Astrocyte (in vitro differentiated cells and primary cell): ENCODE measurements around the gene CLN3. TPM values are rescaled to one million over a fixed set of nuclear protein-coding genes. Genes with fewer than 3 reads are reported as not detected.
A peak's percentile ranks its signal among the peaks of the same experiment; 100 is the strongest.
"Not testable (repeated sequence)": the region's sequence is repeated elsewhere in the genome, so short reads cannot be mapped to it uniquely, and the experiment has no call there.

ENCODE experiments used
- DNase-seq: peaks from one replicate; pipeline ENCODE4 v3.0.0-alpha.2; 2010; ENCODE audit warnings: low read depth
- FAIRE-seq: peaks from 2 replicates; lab custom pipeline; 2011; peaks lifted over from hg19 to GRCh38; lab: Jason Lieb, UNC
- H2AFZ ChIP-seq: 2 replicates; pipeline ENCODE4 v1.6.0; 2012; ENCODE audit warnings: low read depth, low read length, inconsistent platforms
- H3K27ac ChIP-seq: 2 replicates; pipeline ENCODE4 v1.5.1; 2011; ENCODE audit warnings: low read depth, low read length, inconsistent platforms
- H3K27me3 ChIP-seq: 2 replicates; pipeline ENCODE4 v1.6.0; 2011; ENCODE audit warnings: low read length, inconsistent platforms; ENCODE audit not compliant: insufficient read depth
- H3K36me3 ChIP-seq: 2 replicates; pipeline ENCODE4 v1.5.1; 2011; ENCODE audit warnings: low read length, inconsistent platforms; ENCODE audit not compliant: insufficient read depth
- H3K4me1 ChIP-seq: 2 replicates; pipeline ENCODE4 v1.5.1; 2011; ENCODE audit warnings: low read length, inconsistent platforms; ENCODE audit not compliant: insufficient read depth
- H3K4me2 ChIP-seq: 2 replicates; pipeline ENCODE4 v1.6.0; 2012; ENCODE audit warnings: low read length, inconsistent platforms
- H3K4me3 ChIP-seq: 2 replicates; pipeline ENCODE4 v1.5.1; 2011; ENCODE audit warnings: low read depth, mild to moderate bottlenecking, low read length, inconsistent platforms; ENCODE audit not compliant: insufficient read depth
- H3K79me2 ChIP-seq: 2 replicates; pipeline ENCODE4 v1.6.0; 2012; ENCODE audit warnings: mild to moderate bottlenecking, low read length, inconsistent platforms; ENCODE audit not compliant: insufficient read depth
- H3K9ac ChIP-seq: 2 replicates; pipeline ENCODE4 v1.6.0; 2012; ENCODE audit warnings: mild to moderate bottlenecking, low read length, inconsistent platforms
- H3K9me3 ChIP-seq: 2 replicates; pipeline ENCODE4 v1.5.1; 2012; ENCODE audit warnings: low read depth, mild to moderate bottlenecking, low read length, inconsistent platforms; ENCODE audit not compliant: insufficient read depth
- H4K20me1 ChIP-seq: 2 replicates; pipeline ENCODE4 v1.6.0; 2012; ENCODE audit warnings: low read length, inconsistent platforms; ENCODE audit not compliant: insufficient read depth
- H3K27ac Mint-ChIP-seq: one replicate; pipeline ENCODE4 v1.8.0; 2021; ENCODE audit warnings: mild to moderate bottlenecking, mixed read lengths; ENCODE audit not compliant: unreplicated experiment
- H3K27me3 Mint-ChIP-seq: one replicate; pipeline ENCODE4 v1.8.0; 2021; ENCODE audit warnings: low read depth, mixed read lengths; ENCODE audit not compliant: unreplicated experiment
- H3K36me3 Mint-ChIP-seq: one replicate; pipeline ENCODE4 v1.8.0; 2021; ENCODE audit warnings: low read depth, mixed read lengths; ENCODE audit not compliant: unreplicated experiment
- H3K4me1 Mint-ChIP-seq: one replicate; pipeline ENCODE4 v1.8.0; 2021; ENCODE audit warnings: low read depth, mixed read lengths; ENCODE audit not compliant: unreplicated experiment
- H3K4me3 Mint-ChIP-seq: one replicate; pipeline ENCODE4 v1.8.0; 2021; ENCODE audit warnings: mild to moderate bottlenecking, moderate library complexity, mixed read lengths; ENCODE audit not compliant: unreplicated experiment
- H3K9me3 Mint-ChIP-seq: one replicate; pipeline ENCODE4 v1.8.0; 2021; ENCODE audit warnings: mild to moderate bottlenecking, mixed read lengths; ENCODE audit not compliant: unreplicated experiment
- CTCF ChIP-seq: IDR thresholded peaks from 2 replicates; pipeline ENCODE4 v1.5.1; 2011; ENCODE audit warnings: low read depth, mild to moderate bottlenecking, inconsistent platforms, low read length, moderate library complexity; ENCODE audit not compliant: insufficient read depth
- EZH2 ChIP-seq: IDR thresholded peaks from 2 replicates; pipeline ENCODE4 v1.6.1; 2012; ENCODE audit warnings: mild to moderate bottlenecking, low read length, inconsistent platforms; ENCODE audit not compliant: insufficient read depth
- total RNA-seq: library from RNA; stranded (reverse); gene quantifications from 2 replicates; pipeline ENCODE4 v1.2.1, GENCODE V29; 2021

CLN3 gene
- total RNA-seq, 1 donor from 2014 or later = 26.0 TPM

- no peak for TF ChIP-seq EZH2
- no peak overlapping the region for H3K27ac Mint-ChIP-seq
- no peaks in the 10 kb centered on the region for H3K9me3 Mint-ChIP-seq
- no peak overlapping the region for H2AFZ ChIP-seq
- H3K27me3 ChIP-seq = peaks cover 7% of the 10 kb centered on the region
- no peak for FAIRE-seq
- no peaks in the 10 kb centered on the region for H3K79me2 ChIP-seq
- peaks cover 4% of the 10 kb centered on the region for H3K36me3 Mint-ChIP-seq
- H3K9me3 ChIP-seq = no peaks in the 10 kb centered on the region
- H3K27me3 Mint-ChIP-seq = peaks cover 36% of the 10 kb centered on the region
- peaks cover 8% of the 10 kb centered on the region for H3K4me1 Mint-ChIP-seq
- no peaks in the 10 kb centered on the region for H4K20me1 ChIP-seq
- DNase-seq = no peak
- no peaks in the 10 kb centered on the region for H3K36me3 ChIP-seq
- no peak overlapping the region for H3K4me2 ChIP-seq
- H3K4me3 ChIP-seq = no peak overlapping the region
- H3K4me3 Mint-ChIP-seq = no peak overlapping the region
- no peak overlapping the region for H3K9ac ChIP-seq
- no peaks in the 10 kb centered on the region for H3K4me1 ChIP-seq
- H3K27ac ChIP-seq = no peak overlapping the region
These were observed 11.8 kb upstream of the CLN3 start for GRCh38 chr16:28503470-28504259.

GRCh38 chr16:28502290-28502689 is 10.4 kb upstream of the CLN3 start:
- no peaks in the 10 kb centered on the region for H3K9me3 Mint-ChIP-seq
- no peak overlapping the region for H3K4me2 ChIP-seq
- no peak for FAIRE-seq
- no peaks in the 10 kb centered on the region for H3K9me3 ChIP-seq
- H3K9ac ChIP-seq = no peak overlapping the region
- no peak overlapping the region for H2AFZ ChIP-seq
- H3K4me1 ChIP-seq = no peaks in the 10 kb centered on the region
- H3K36me3 Mint-ChIP-seq = peaks cover 4% of the 10 kb centered on the region
- TF ChIP-seq EZH2 (no peak), CTCF (no peak)
- H3K4me3 ChIP-seq = no peak overlapping the region
- no peak overlapping the region for H3K27ac Mint-ChIP-seq
- H3K27ac ChIP-seq = no peak overlapping the region
- no peaks in the 10 kb centered on the region for H3K36me3 ChIP-seq
- peaks cover 8% of the 10 kb centered on the region for H3K4me1 Mint-ChIP-seq
- no peaks in the 10 kb centered on the region for H3K79me2 ChIP-seq
- no peak overlapping the region for H3K4me3 Mint-ChIP-seq
- peaks cover 43% of the 10 kb centered on the region for H3K27me3 Mint-ChIP-seq
- H4K20me1 ChIP-seq = no peaks in the 10 kb centered on the region
- H3K27me3 ChIP-seq = peaks cover 7% of the 10 kb centered on the region
- DNase-seq = no peak

GRCh38 chr16:28501258-28502232 is 9.7 kb upstream of the CLN3 start:
- no peak for FAIRE-seq
- H3K4me2 ChIP-seq = no peak overlapping the region
- no peak for DNase-seq
- no peak overlapping the region for H3K27ac ChIP-seq
- Mint-ChIP-seq H3K4me3 (no peak overlapping the region), H3K4me1 (peaks cover 8% of the 10 kb centered on the region), H3K36me3 (peaks cover 4% of the 10 kb centered on the region), H3K27me3 (peaks cover 43% of the 10 kb centered on the region), H3K27ac (no peak overlapping the region), H3K9me3 (no peaks in the 10 kb centered on the region)
- no peaks in the 10 kb centered on the region for H3K4me1 ChIP-seq
- no peak overlapping the region for H3K9ac ChIP-seq
- H3K4me3 ChIP-seq = no peak overlapping the region
- H3K9me3 ChIP-seq = no peaks in the 10 kb centered on the region
- H3K27me3 ChIP-seq = peaks cover 7% of the 10 kb centered on the region
- no peaks in the 10 kb centered on the region for H4K20me1 ChIP-seq
- H2AFZ ChIP-seq = no peak overlapping the region
- TF ChIP-seq EZH2 = no peak
- TF ChIP-seq CTCF = no peak
- no peaks in the 10 kb centered on the region for H3K79me2 ChIP-seq
- H3K36me3 ChIP-seq = no peaks in the 10 kb centered on the region

- H3K27me3 Mint-ChIP-seq = peaks cover 41% of the 10 kb centered on the region
- not testable (repeated sequence) for FAIRE-seq, H3K4me1 Mint-ChIP-seq, H3K4me2 ChIP-seq, DNase-seq, H3K79me2 ChIP-seq, H3K9me3 ChIP-seq, H2AFZ ChIP-seq, H3K27me3 ChIP-seq, H3K9me3 Mint-ChIP-seq, H4K20me1 ChIP-seq, H3K27ac ChIP-seq, H3K4me3 Mint-ChIP-seq, H3K9ac ChIP-seq, H3K36me3 Mint-ChIP-seq, H3K4me1 ChIP-seq, H3K36me3 ChIP-seq, H3K4me3 ChIP-seq
- peak overlapping the region; percentile 75 for H3K27ac Mint-ChIP-seq
These were observed 8.8 kb upstream of the CLN3 start for GRCh38 chr16:28500476-28501180.
